ENCODE measurements around the gene GIPR.
"Not testable (repeated sequence)": the region's sequence is repeated elsewhere in the genome, so short reads cannot be mapped to it uniquely, and the experiment has no call there.

DNA sequence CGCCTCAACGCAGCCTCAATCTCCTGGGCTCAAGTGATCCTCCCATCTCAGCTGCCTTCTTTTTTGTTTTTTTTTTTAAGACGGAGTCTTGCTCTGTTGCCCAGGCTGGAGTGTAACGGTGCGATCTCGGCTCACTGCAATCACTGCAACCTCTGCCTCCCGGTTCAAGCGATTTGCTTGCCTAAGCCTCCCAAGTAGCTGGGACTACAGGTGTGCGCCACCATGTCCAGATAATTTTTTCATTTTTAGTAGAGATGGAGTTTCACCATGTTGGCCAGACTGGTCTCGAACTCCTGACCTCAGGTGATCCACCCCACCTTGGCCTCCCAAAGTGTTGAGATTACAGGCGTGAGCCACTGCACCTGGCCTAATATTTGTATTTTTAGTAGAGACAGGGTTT is 52.0 kb downstream of the GIPR start:
- TF ChIP-seq YY1 (IDR thresholded peaks at IDR 0.05; ENCODE audit: insufficient read depth, insufficient read length); ZNF274 (IDR thresholded peaks at IDR 0.05; ENCODE audit: low read depth, low read length); SUZ12 (IDR thresholded peaks at IDR 0.05; ENCODE audit: extremely low read depth, insufficient read depth, insufficient read length): not testable (repeated sequence)
